Brain microvascular endothelial cell (primary cell): ENCODE measurements around the gene ARHGEF12.
A peak's percentile ranks its signal among the peaks of the same experiment; 100 is the strongest.

Source experiments
- DNase-seq: peaks from one replicate; pipeline ENCODE4 v3.0.0-alpha.2; 2020
- H3K27ac ChIP-seq: fragments of 250-450 bp; sonication (Bioruptor Pico); 2 replicates; pipeline ENCODE4 v1.5.1; 2020; ENCODE audit warnings: mild to moderate bottlenecking, moderate library complexity
- H3K27me3 ChIP-seq: fragments of 250-450 bp; sonication (Bioruptor Pico); replicated peaks from 2 replicates; pipeline ENCODE4 v1.5.1; 2020; ENCODE audit warnings: mild to moderate bottlenecking
- H3K36me3 ChIP-seq: fragments of 250-450 bp; sonication (Bioruptor Pico); replicated peaks from 2 replicates; pipeline ENCODE4 v1.5.1; 2020; ENCODE audit warnings: mild to moderate bottlenecking
- H3K4me3 ChIP-seq: 2 replicates; pipeline ENCODE4 v1.5.1; 2011; ENCODE audit warnings: low read depth, mild to moderate bottlenecking, control low read depth, low read length, moderate library complexity
- CTCF ChIP-seq: IDR thresholded peaks from 2 replicates; pipeline ENCODE4 v1.5.1; 2011; ENCODE audit warnings: low read depth, mild to moderate bottlenecking, moderate library complexity, low read length, control low read depth, inconsistent platforms; ENCODE audit errors: missing control alignments
- in situ Hi-C: cut with HindIII; loops from 2 replicates; pipeline ENCODE4 v1.10.0; 2017; ENCODE audit warnings: low sequenced_read_pairs, low pct_ligation_motif_present

ARHGEF12 gene

GRCh38 chr11:120511116-120511819 is 175.1 kb downstream of the ARHGEF12 start, which contains the start of gene GRIK4:
Gene GRIK4, plus strand, starts transcription at chr11:120511748. Its CDS starts 148,571 bp downstream, at chr11:120660319.
- in situ Hi-C loops: loop anchor here (25.0 kb wide), 1 partner anchor 176 kb away; no protein-coding TSS in a partner anchor
- Histone ChIP-seq H3K4me3 (peak within 1 kb of the TSS; percentile 37), H3K27ac (no peak within 1 kb of the TSS), H3K27me3 (peaks cover 7% of the 10 kb centered on the region), H3K36me3 (no peaks in the 10 kb centered on the region)
- TF ChIP-seq CTCF: peak; percentile 92
- DNase-seq: peak; percentile 56

- Histone ChIP-seq H3K36me3 (no peaks in the 10 kb centered on the region), H3K27ac (no peak overlapping the region), H3K27me3 (no peaks in the 10 kb centered on the region), H3K4me3 (no peak overlapping the region)
- DNase-seq: no peak
- in situ Hi-C loops: loop anchor here (25.0 kb wide), 1 partner anchor 175 kb away; no protein-coding TSS in a partner anchor
- no peak for TF ChIP-seq CTCF
These were observed 175.9 kb downstream of the ARHGEF12 start for GRCh38 chr11:120511820-120512738.

GRCh38 chr11:120512739-120513435 is 176.7 kb downstream of the ARHGEF12 start:
- in situ Hi-C loops: loop anchor here (25.0 kb wide), 1 partner anchor 174 kb away; no protein-coding TSS in a partner anchor
- H3K36me3 ChIP-seq: no peaks in the 10 kb centered on the region
- H3K4me3 ChIP-seq: no peak overlapping the region
- no peak for DNase-seq
- H3K27me3 ChIP-seq: no peaks in the 10 kb centered on the region
- peak; percentile 23 for TF ChIP-seq CTCF
- H3K27ac ChIP-seq: no peak overlapping the region

GRCh38 chr11:120513436-120514315 is 177.5 kb downstream of the ARHGEF12 start:
- H3K4me3 ChIP-seq: no peak overlapping the region
- H3K27me3 ChIP-seq: no peaks in the 10 kb centered on the region
- no peak for TF ChIP-seq CTCF
- in situ Hi-C loops: loop anchor here (25.0 kb wide), 1 partner anchor 174 kb away; no protein-coding TSS in a partner anchor
- H3K27ac ChIP-seq: no peak overlapping the region
- DNase-seq: no peak
- H3K36me3 ChIP-seq: no peaks in the 10 kb centered on the region
